HL-60 (cell line): ENCODE measurements around the gene SLC16A10.

ENCODE experiments used
- DNase-seq, 2 experiments: peaks; one replicate each; pipeline ENCODE4 v3.0.0-alpha.2; 2010 to 2020; ENCODE audit warnings: low read depth in 1 of 2, low spot score in 1 of 2
- H3K27ac ChIP-seq: fragments of 250-450 bp; sonication (Bioruptor Pico); replicated peaks from 2 replicates; pipeline ENCODE4 v1.5.1; 2020; ENCODE audit warnings: mild to moderate bottlenecking, moderate library complexity
- H3K27me3 ChIP-seq: fragments of 250-450 bp; sonication (Bioruptor Pico); 2 replicates; pipeline ENCODE4 v1.5.1; 2021; ENCODE audit warnings: mild to moderate bottlenecking, moderate library complexity; ENCODE audit not compliant: insufficient read depth, poor library complexity, severe bottlenecking
- H3K4me3 ChIP-seq: replicated peaks from 2 replicates; pipeline ENCODE4 v1.5.1; 2011; ENCODE audit warnings: mild to moderate bottlenecking, control low read depth, low read length; ENCODE audit not compliant: insufficient read depth
- CTCF ChIP-seq: IDR thresholded peaks from one replicate; pipeline ENCODE4 v1.5.1; 2011; ENCODE audit warnings: low read length, control low read depth, inconsistent platforms; ENCODE audit not compliant: insufficient read depth
- GABPA ChIP-seq: IDR thresholded peaks from 2 replicates; pipeline ENCODE4 v1.6.1; 2012; ENCODE audit warnings: low read depth
- POLR2AphosphoS5 ChIP-seq: IDR thresholded peaks from 2 replicates; pipeline ENCODE4 v1.6.1; 2012; ENCODE audit warnings: low read depth
- REST ChIP-seq: IDR thresholded peaks from 2 replicates; pipeline ENCODE4 v1.6.1; 2012; ENCODE audit warnings: low read depth; ENCODE audit not compliant: insufficient replicate concordance
- SPI1 ChIP-seq: IDR thresholded peaks from 2 replicates; pipeline ENCODE4 v1.6.1; 2012; ENCODE audit warnings: low read depth, mild to moderate bottlenecking, borderline replicate concordance

SLC16A10 gene

GRCh38 chr6:111259089-111259831 lies 172.0 kb downstream of the SLC16A10 start:
- no peaks in the 10 kb centered on the region for H3K27me3 ChIP-seq
- H3K27ac ChIP-seq: peak overlapping the region; percentile 89
- H3K4me3 ChIP-seq: peak overlapping the region; percentile 91
- TF ChIP-seq REST (peak; percentile 1), GABPA (peak; percentile 82), POLR2AphosphoS5 (peak; percentile 87), CTCF (peak; percentile 99), SPI1 (peak; percentile 37; the same call in 1 of the 2 replicates)
- DNase-seq: peak; percentile 100

- H3K27ac ChIP-seq: no peak overlapping the region
- no peaks in the 10 kb centered on the region for H3K27me3 ChIP-seq
- TF ChIP-seq REST: no peak
- no peak overlapping the region for H3K4me3 ChIP-seq
- no peak for DNase-seq
Measured at GRCh38 chr6:111260570-111261298, 173.4 kb downstream of the SLC16A10 start.

DNA sequence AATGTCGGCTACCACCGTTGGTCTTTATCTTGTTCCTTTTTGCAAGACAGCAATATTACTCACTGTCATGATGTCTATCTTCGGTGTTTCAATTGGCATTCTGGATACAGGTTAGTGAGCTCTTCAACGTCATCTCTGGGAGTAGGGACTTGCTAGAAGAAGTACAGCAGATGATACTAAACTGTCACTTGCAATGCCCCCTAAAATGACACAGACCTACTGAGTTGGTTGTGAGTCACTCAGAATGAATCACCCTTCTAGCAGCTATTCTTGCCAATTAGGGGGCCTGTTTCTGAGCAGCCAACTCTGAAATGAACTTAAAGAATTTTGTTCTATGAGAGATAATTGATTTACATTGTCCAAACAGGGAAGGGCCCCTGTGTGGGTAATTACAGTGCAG lies 176.5 kb downstream of the SLC16A10 start:
- H3K27me3 ChIP-seq: no peaks in the 10 kb centered on the region
- H3K27ac ChIP-seq: no peak overlapping the region
- no peak overlapping the region for H3K4me3 ChIP-seq
- DNase-seq: no peak
- no peak for TF ChIP-seq CTCF
- no peak for TF ChIP-seq SPI1
- TF ChIP-seq GABPA: no peak
- TF ChIP-seq REST: no peak
- TF ChIP-seq POLR2AphosphoS5: no peak
